HepG2 (cell line): ENCODE results near the gene CCDC148. TPM values are rescaled to one million over a fixed set of nuclear protein-coding genes. Genes with fewer than 3 reads are reported as not detected.

Source experiments
- ARID3A ChIP-seq: IDR thresholded peaks from 2 replicates; pipeline ENCODE4 v1.6.1; 2012; ENCODE audit warnings: low read depth, low read length, improper control_type of control experiment
- ARID4A ChIP-seq: sonication (generic); formaldehyde crosslinking; IDR thresholded peaks from 2 replicates; pipeline ENCODE4 v1.5.0; 2020; ENCODE audit warnings: mild to moderate bottlenecking, missing genetic modification reagents, borderline replicate concordance
- CBX2 ChIP-seq, 2 experiments: fragments of 200-600 bp in 1 of 2; sonication (generic); formaldehyde crosslinking in 1 of 2; IDR thresholded peaks; 2 replicates each; pipeline versions ENCODE4 v1.7.0 to v1.8.1; 2018 to 2022; ENCODE audit warnings: low read depth in 2 of 2, low read length in 1 of 2, mild to moderate bottlenecking in 1 of 2, missing genetic modification reagents in 1 of 2
- CEBPG ChIP-seq: IDR thresholded peaks from 2 replicates; pipeline ENCODE4 v1.6.1; 2016
- CREM ChIP-seq, 2 experiments: sonication (generic) in 1 of 2; formaldehyde crosslinking in 1 of 2; IDR thresholded peaks; 2 replicates each; pipeline versions ENCODE4 v1.4.0 to v1.6.1; 2016 to 2020; ENCODE audit warnings: antibody characterized with exemption in 1 of 2, mild to moderate bottlenecking in 1 of 2, missing genetic modification reagents in 1 of 2
- DMAP1 ChIP-seq: IDR thresholded peaks from 2 replicates; pipeline ENCODE4 v1.6.1; 2016
- DNMT3B ChIP-seq: conservative IDR thresholded peaks from 2 replicates; pipeline ENCODE4 v1.6.1; 2016; ENCODE audit warnings: missing biosample characterization, control low read depth
- EHMT2 ChIP-seq: fragments of 200-600 bp; sonication (generic); IDR thresholded peaks from 2 replicates; pipeline ENCODE4 v1.7.0; 2017; ENCODE audit warnings: antibody characterized with exemption, low read depth, low read length, borderline replicate concordance
- ELF1 ChIP-seq: sonication (generic); formaldehyde crosslinking; IDR thresholded peaks from 2 replicates; pipeline ENCODE4 v1.4.0; 2020; ENCODE audit warnings: missing genetic modification reagents
- ELF3 ChIP-seq: IDR thresholded peaks from 2 replicates; pipeline ENCODE4 v1.6.1; 2016; ENCODE audit warnings: missing genetic modification reagents, missing compliant biosample characterization
- FOXP1 ChIP-seq, 2 experiments: fragments of 450-650 bp in 1 of 2; IDR thresholded peaks; 2 replicates each; pipeline ENCODE4 v1.6.1; 2017 to 2018; ENCODE audit warnings: antibody characterized with exemption in 1 of 2
- GFI1 ChIP-seq: sonication (generic); formaldehyde crosslinking; IDR thresholded peaks from 2 replicates; pipeline ENCODE4 v1.5.0; 2020; ENCODE audit warnings: missing genetic modification reagents, mild to moderate bottlenecking, borderline replicate concordance
- HDAC2 ChIP-seq: sonication (generic); formaldehyde crosslinking; IDR thresholded peaks from 2 replicates; pipeline ENCODE4 v1.4.0; 2020; ENCODE audit warnings: missing genetic modification reagents
- HMG20A ChIP-seq: IDR thresholded peaks from 2 replicates; pipeline ENCODE4 v1.6.1; 2016; ENCODE audit warnings: borderline replicate concordance
- KDM5A ChIP-seq: fragments of 200-600 bp; sonication (generic); IDR thresholded peaks from 2 replicates; pipeline ENCODE4 v1.7.0; 2018; ENCODE audit warnings: antibody characterized with exemption, mild to moderate bottlenecking, low read length, borderline replicate concordance
- REPIN1 ChIP-seq: sonication (generic); formaldehyde crosslinking; IDR thresholded peaks from 2 replicates; pipeline ENCODE4 v1.8.0; 2022; ENCODE audit warnings: missing genetic modification reagents, low read depth, mild to moderate bottlenecking, borderline replicate concordance
- SOX13 ChIP-seq, 3 experiments: fragments of 450-650 bp in 1 of 3; sonication (generic) in 1 of 3; formaldehyde crosslinking in 1 of 3; IDR thresholded peaks in 2 of 3; conservative IDR thresholded peaks in 1 of 3; 2 replicates each; pipeline versions ENCODE4 v1.5.0 to v1.6.1; 2016 to 2020; ENCODE audit warnings: antibody characterized with exemption in 1 of 3, mild to moderate bottlenecking in 1 of 3, missing compliant biosample characterization in 1 of 3, missing genetic modification reagents in 1 of 3, moderate library complexity in 1 of 3
- STAG1 ChIP-seq: sonication (generic); formaldehyde crosslinking; IDR thresholded peaks from 2 replicates; pipeline ENCODE4 v1.4.0; 2020; ENCODE audit warnings: missing genetic modification reagents
- TBX3 ChIP-seq: fragments of 450-650 bp; IDR thresholded peaks from 2 replicates; pipeline ENCODE4 v1.6.1; 2017; ENCODE audit warnings: antibody characterized with exemption, mild to moderate bottlenecking, inconsistent platforms, borderline replicate concordance
- THAP11 ChIP-seq: IDR thresholded peaks from 2 replicates; pipeline ENCODE4 v1.6.1; 2016; ENCODE audit warnings: missing biosample characterization, missing genetic modification reagents
- ZNF24 ChIP-seq: fragments of 450-650 bp; IDR thresholded peaks from 2 replicates; pipeline ENCODE4 v1.6.1; 2017; ENCODE audit warnings: antibody characterized with exemption, mild to moderate bottlenecking
- ZNF260 ChIP-seq: sonication (generic); formaldehyde crosslinking; IDR thresholded peaks from 2 replicates; pipeline ENCODE4 v1.4.0; 2020; ENCODE audit warnings: missing genetic modification reagents, low read depth, mild to moderate bottlenecking, borderline replicate concordance
- ZNF263 ChIP-seq: sonication (generic); formaldehyde crosslinking; IDR thresholded peaks from 2 replicates; pipeline ENCODE4 v1.4.0; 2020; ENCODE audit warnings: missing genetic modification reagents
- ZNF331 ChIP-seq: sonication (generic); formaldehyde crosslinking; IDR thresholded peaks from 2 replicates; pipeline ENCODE4 v1.4.0; 2020; ENCODE audit warnings: missing genetic modification reagents
- ZNF382 ChIP-seq: sonication (generic); formaldehyde crosslinking; IDR thresholded peaks from 2 replicates; pipeline ENCODE4 v1.5.0; 2020; ENCODE audit warnings: missing genetic modification reagents, mild to moderate bottlenecking, borderline replicate concordance
- ZNF644 ChIP-seq: IDR thresholded peaks from 2 replicates; pipeline ENCODE4 v1.6.1; 2016; ENCODE audit warnings: low read depth
- ZNF720 ChIP-seq: sonication (generic); formaldehyde crosslinking; IDR thresholded peaks from 2 replicates; pipeline ENCODE4 v1.4.0; 2020; ENCODE audit warnings: missing genetic modification reagents
- polyA plus RNA-seq, 8 experiments: library from polyadenylated mRNA; depleted of rRNA in 3 of 8; stranded (reverse) in 7 of 8; unstranded in 1 of 8; fragments of >200 nt; fragmentation: Illumina TruSeq in 4 of 8; extraction: Trizol in 4 of 8; gene quantifications; 2 replicates each; pipeline versions ENCODE4 v1.2.1 to v1.2.3, GENCODE V29; 2011 to 2016; ENCODE audit warnings: low read depth in 4 of 8, missing spikeins in 1 of 8, mixed read lengths in 1 of 8; ENCODE audit not compliant: insufficient read depth in 1 of 8
- total RNA-seq, 5 experiments: library from RNA; depleted of rRNA; stranded (reverse); fragments of >200 nt; fragmentation: Illumina TruSeq; extraction: Trizol; gene quantifications; 2 replicates each; pipeline ENCODE4 v1.2.3, GENCODE V29; 2016; ENCODE audit warnings: low read depth in 1 of 5

CCDC148 gene
- total and polyA plus RNA-seq, 2 of the 13 experiments (the other 11 are each of a cell fraction or from before 2014, with no cell fraction given) = 0.30 to 0.49 TPM

- TF ChIP-seq ELF1 (CRISPR knock-in tag) = peak; percentile 80
- TF ChIP-seq DMAP1 = peak; percentile 11; the same call in 1 of the 2 replicates
- TF ChIP-seq ZNF644 = peak; percentile 76
- TF ChIP-seq FOXP1 (IDR thresholded peaks at IDR 0.05) = peak; percentile 86
- peak; percentile 99 for TF ChIP-seq FOXP1 (CRISPR knock-in tag; IDR thresholded peaks at IDR 0.05)
- TF ChIP-seq CEBPG (CRISPR knock-in tag) = peak; percentile 89
- TF ChIP-seq STAG1 (CRISPR knock-in tag) = peak; percentile 26; the same call in 1 of the 2 replicates
- TF ChIP-seq ZNF720 (CRISPR knock-in tag) = no peak
- TF ChIP-seq ZNF382 (CRISPR knock-in tag) = no peak
- TF ChIP-seq ZNF24 = 0 out of 2 replicates have a peak, but pooled peaks have one; percentile 46
- peak; percentile 100 for TF ChIP-seq ELF3 (CRISPR knock-in tag)
- TF ChIP-seq EHMT2 = peak; percentile 61; the same call in 1 of the 2 replicates
- no peak for TF ChIP-seq REPIN1 (CRISPR knock-in tag)
- no peak for TF ChIP-seq KDM5A
- TF ChIP-seq DNMT3B (CRISPR knock-in tag) = peak; percentile 82; the same call in 1 of the 2 replicates
- TF ChIP-seq TBX3 = peak; percentile 87; the same call in 1 of the 2 replicates
- TF ChIP-seq ZNF260 (CRISPR knock-in tag) = no peak
- TF ChIP-seq HDAC2 (CRISPR knock-in tag) = peak; percentile 91
- TF ChIP-seq CBX2 (IDR thresholded peaks at IDR 0.05; ENCODE audit: low read depth, low read length) = no peak
- TF ChIP-seq CBX2 (CRISPR knock-in tag; IDR thresholded peaks at IDR 0.05; ENCODE audit: low read depth) = no peak
- TF ChIP-seq HMG20A = peak; percentile 99
- peak; percentile 95 for TF ChIP-seq ARID3A
- peak; percentile 74 for TF ChIP-seq THAP11
- peak; percentile 95 for TF ChIP-seq CREM (IDR thresholded peaks at IDR 0.05)
- TF ChIP-seq CREM (CRISPR knock-in tag; IDR thresholded peaks at IDR 0.05) = no peak
- no peak for TF ChIP-seq ZNF263
- peak; percentile 75; the same call in 1 of the 2 replicates for TF ChIP-seq SOX13 (IDR thresholded peaks at IDR 0.05)
- peak in 1 of 2 experiments; percentile 99; a peak in 2 of 4 replicates for TF ChIP-seq SOX13 (CRISPR knock-in tag; conservative IDR thresholded peaks at IDR 0.05 in 1 of 2, IDR thresholded peaks at IDR 0.05 in 1 of 2)
- TF ChIP-seq ARID4A (CRISPR knock-in tag) = no peak; the same call in 1 of the 2 replicates
- peak; percentile 86 for TF ChIP-seq GFI1 (CRISPR knock-in tag)
- peak; percentile 85; the same call in 1 of the 2 replicates for TF ChIP-seq ZNF331
These were observed 267.0 kb downstream of the CCDC148 start (continued) for GRCh38 chr2:158189526-158189925.
